ENCODE measurements around the gene RAB20.
"Not testable (repeated sequence)": the region's sequence is repeated elsewhere in the genome, so short reads cannot be mapped to it uniquely, and the experiment has no call there.

DNA sequence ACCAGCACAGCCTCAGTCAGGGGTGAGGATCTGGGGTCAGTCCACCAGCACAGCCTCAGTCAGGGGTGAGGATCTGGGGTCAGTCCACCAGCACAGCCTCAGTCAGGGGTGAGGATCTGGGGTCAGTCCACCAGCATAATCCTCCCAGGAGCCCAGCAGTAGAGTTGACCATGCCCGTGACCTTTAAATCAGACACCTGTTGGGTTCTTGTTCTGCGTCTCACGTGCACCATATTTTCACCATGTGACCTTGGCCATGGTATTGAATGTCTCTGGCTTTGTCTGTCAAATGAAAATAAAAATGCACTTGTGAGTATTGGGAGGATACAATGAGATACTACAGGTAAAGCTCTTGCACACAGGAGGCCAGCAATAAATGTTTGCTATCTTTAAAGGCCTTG lies 63.6 kb downstream of the RAB20 start:
- TF ChIP-seq, protein P1, sequence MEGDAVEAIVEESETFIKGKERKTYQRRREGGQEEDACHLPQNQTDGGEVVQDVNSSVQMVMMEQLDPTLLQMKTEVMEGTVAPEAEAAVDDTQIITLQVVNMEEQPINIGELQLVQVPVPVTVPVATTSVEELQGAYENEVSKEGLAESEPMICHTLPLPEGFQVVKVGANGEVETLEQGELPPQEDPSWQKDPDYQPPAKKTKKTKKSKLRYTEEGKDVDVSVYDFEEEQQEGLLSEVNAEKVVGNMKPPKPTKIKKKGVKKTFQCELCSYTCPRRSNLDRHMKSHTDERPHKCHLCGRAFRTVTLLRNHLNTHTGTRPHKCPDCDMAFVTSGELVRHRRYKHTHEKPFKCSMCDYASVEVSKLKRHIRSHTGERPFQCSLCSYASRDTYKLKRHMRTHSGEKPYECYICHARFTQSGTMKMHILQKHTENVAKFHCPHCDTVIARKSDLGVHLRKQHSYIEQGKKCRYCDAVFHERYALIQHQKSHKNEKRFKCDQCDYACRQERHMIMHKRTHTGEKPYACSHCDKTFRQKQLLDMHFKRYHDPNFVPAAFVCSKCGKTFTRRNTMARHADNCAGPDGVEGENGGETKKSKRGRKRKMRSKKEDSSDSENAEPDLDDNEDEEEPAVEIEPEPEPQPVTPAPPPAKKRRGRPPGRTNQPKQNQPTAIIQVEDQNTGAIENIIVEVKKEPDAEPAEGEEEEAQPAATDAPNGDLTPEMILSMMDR (IDR thresholded peaks at IDR 0.05; ENCODE audit: poor library complexity, severe bottlenecking): not testable (repeated sequence)
- TF ChIP-seq SMC3 (conservative IDR thresholded peaks at IDR 0.05; ENCODE audit: poor library complexity); POLR2AphosphoS5 (IDR thresholded peaks at IDR 0.05): not testable (repeated sequence)
